ENCODE measurements around the gene PLOD2. TPM values are rescaled to one million over a fixed set of nuclear protein-coding genes. Genes with fewer than 3 reads are reported as not detected.

The PLOD2 gene
- total RNA-seq, 1 donor from 2014 or later, result 24.2 TPM

GRCh38 chr3:146037697-146038096, 123.3 kb downstream of the PLOD2 start:
- no peak for DNase-seq

GRCh38 chr3:146036281-146036680, 124.7 kb downstream of the PLOD2 start:
- DNase-seq, result no peak

- no peak for DNase-seq
Observed at GRCh38 chr3:146035366-146035765, 125.6 kb downstream of the PLOD2 start.

- DNase-seq, result no peak
Observed at GRCh38 chr3:146033950-146034349, 127.0 kb downstream of the PLOD2 start.

DNA sequence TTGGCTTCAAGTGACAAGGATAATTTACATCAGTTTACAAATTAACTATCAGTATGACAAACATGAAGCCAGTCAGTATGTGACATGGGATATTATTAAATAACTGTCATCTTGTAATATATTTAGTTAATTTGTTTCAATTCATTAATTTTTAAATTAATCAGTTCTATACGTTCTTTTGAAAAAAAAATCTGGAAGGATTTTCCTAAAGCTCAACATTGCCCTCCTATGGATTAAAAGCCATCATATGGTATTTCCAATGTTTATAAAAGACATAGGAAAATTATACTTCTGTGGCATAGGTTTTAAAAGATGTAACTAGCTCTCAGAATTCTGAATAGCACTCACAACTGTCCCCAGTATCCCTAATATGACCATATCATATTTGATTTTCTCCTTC, 134.4 kb downstream of the PLOD2 start:
- no peak for DNase-seq

DNA sequence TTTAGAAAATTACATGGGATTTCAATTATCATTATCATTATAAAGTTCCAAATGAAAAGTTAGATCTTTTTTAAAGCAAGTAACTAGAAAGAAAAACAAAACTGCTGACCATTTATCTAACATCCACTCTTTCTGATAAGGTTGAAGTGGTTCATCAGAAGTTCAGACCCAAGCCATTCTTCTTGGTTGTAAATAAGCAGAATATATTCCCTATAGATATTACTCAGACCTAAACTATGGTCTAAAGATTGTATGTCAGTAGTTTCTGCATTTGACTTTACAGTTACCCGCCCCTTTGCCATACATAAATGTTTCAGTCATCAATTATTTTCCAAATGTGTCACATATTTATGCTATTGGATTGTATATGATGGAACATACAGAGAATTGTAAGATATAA, 136.7 kb downstream of the PLOD2 start:
- DNase-seq, result no peak

DNA sequence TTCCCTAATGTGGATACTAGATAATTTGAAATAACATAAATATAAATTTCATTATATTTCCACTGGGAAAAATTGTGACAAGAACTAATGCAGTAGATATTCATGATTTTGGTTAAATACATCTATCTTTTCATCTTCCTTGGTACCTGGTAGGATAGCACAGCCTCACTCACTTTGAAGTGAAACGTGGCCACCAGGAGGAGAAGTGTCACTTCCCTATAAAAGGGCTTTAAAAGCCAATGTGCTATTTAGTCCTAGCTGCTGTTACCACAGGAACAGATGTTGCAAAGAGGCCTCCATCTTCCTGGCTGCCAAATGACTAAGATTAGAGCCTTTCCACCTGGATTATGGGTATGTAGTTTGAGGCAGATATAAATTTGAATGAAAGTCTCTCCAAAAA, 140.0 kb downstream of the PLOD2 start:
- no peak for DNase-seq

DNA sequence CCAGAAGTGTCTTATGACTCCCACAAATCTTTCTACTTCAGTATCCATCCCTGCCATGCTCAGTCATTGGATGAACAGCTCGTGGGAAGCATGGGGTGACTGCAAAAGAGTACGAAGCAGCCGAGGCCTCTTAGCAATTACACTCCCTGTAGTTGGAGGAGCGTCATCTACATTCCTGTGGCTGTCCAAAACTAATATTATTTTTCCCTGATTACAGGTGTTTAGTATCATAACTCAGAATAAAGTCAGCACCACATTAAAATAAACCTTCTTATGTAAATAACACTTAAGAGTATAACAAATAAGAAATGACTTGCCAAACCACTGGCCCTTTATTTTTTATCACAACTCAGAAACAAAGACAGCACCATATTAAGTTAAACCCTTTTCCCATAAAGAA, 141.5 kb downstream of the PLOD2 start:
- no peak for DNase-seq

Other genes with a start within 250 kb of the PLOD2 start
- gene PLSCR4, start 89.9 kb upstream of the PLOD2 start, total RNA-seq, result 54.4 TPM

Measured in skin of body (tissue), 2 donors.